KMS-11 (cell line): Measurements from ENCODE around the gene UBA7.

ENCODE experiments used
- H2AFZ ChIP-seq: fragments of 200-600 bp; sonication (generic); 2 replicates; pipeline ENCODE4 v1.6.1; 2016; ENCODE audit warnings: antibody characterized with exemption, mixed run types, low read depth
- H3K27ac ChIP-seq: fragments of 200-600 bp; sonication (generic); 2 replicates; pipeline ENCODE4 v1.6.1; 2016; ENCODE audit warnings: mild to moderate bottlenecking, mixed run types
- H3K27me3 ChIP-seq: fragments of 200-600 bp; sonication (generic); 2 replicates; pipeline ENCODE4 v1.6.1; 2017; ENCODE audit warnings: mild to moderate bottlenecking, low read depth, mixed run types, moderate library complexity; ENCODE audit not compliant: insufficient read depth
- H3K36me3 ChIP-seq: fragments of 200-600 bp; sonication (generic); 2 replicates; pipeline ENCODE4 v1.6.1; 2017; ENCODE audit warnings: mild to moderate bottlenecking, mixed run types; ENCODE audit not compliant: insufficient read depth
- H3K4me1 ChIP-seq: fragments of 200-600 bp; sonication (generic); 2 replicates; pipeline ENCODE4 v1.6.1; 2016; ENCODE audit warnings: mild to moderate bottlenecking, low read depth, mixed run types; ENCODE audit not compliant: poor library complexity, severe bottlenecking
- H3K4me2 ChIP-seq: fragments of 200-600 bp; sonication (generic); 2 replicates; pipeline ENCODE4 v1.7.0; 2016; ENCODE audit warnings: mild to moderate bottlenecking, mixed run types
- H3K4me3 ChIP-seq: fragments of 200-600 bp; sonication (generic); IDR thresholded peaks from 2 replicates; pipeline ENCODE4 v1.6.1; 2017; ENCODE audit warnings: low read depth, low read length, mixed read lengths; ENCODE audit not compliant: insufficient read depth
- H3K79me2 ChIP-seq: fragments of 200-600 bp; sonication (generic); 2 replicates; pipeline ENCODE4 v1.6.1; 2016; ENCODE audit warnings: low read depth, mixed run types; ENCODE audit not compliant: insufficient read depth
- H3K9ac ChIP-seq: fragments of 200-600 bp; sonication (generic); 2 replicates; pipeline ENCODE4 v1.6.1; 2016; ENCODE audit warnings: mild to moderate bottlenecking, mixed run types
- H4K20me1 ChIP-seq: fragments of 200-600 bp; sonication (generic); 2 replicates; pipeline ENCODE4 v1.6.1; 2016; ENCODE audit warnings: mild to moderate bottlenecking, mixed run types; ENCODE audit not compliant: insufficient read depth
- TF ChIP-seq, protein P1 (sequence below): fragments of 200-600 bp; sonication (generic); conservative IDR thresholded peaks from 2 replicates; pipeline ENCODE4 v1.6.1; 2017; ENCODE audit warnings: low read depth, mild to moderate bottlenecking, antibody characterized with exemption, low read length, moderate library complexity, mixed read lengths

The UBA7 gene

DNA sequence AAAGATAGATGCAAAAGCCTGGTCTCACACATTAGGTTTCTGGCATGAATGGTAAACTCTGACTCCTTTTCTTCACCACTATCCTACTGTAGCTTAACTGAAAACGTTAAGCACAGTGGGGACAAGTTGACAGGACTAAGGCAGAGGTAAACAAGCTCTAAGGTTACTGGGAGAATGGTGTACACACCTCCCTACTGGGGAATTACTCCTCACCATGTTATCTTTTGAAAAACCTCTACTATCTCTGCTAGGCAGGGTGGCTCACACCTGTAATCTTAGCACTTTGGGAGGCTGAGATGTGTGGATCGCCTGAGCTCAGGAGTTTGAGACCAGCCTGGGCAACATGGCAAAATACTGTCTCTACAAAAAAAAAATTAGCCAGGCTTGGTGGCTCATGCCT lies 56.6 kb downstream of the UBA7 start:
- no peak overlapping the region for H2AFZ ChIP-seq
- no peak overlapping the region for H3K4me3 ChIP-seq
- H3K9ac ChIP-seq: no peak overlapping the region
- TF ChIP-seq, protein P1, sequence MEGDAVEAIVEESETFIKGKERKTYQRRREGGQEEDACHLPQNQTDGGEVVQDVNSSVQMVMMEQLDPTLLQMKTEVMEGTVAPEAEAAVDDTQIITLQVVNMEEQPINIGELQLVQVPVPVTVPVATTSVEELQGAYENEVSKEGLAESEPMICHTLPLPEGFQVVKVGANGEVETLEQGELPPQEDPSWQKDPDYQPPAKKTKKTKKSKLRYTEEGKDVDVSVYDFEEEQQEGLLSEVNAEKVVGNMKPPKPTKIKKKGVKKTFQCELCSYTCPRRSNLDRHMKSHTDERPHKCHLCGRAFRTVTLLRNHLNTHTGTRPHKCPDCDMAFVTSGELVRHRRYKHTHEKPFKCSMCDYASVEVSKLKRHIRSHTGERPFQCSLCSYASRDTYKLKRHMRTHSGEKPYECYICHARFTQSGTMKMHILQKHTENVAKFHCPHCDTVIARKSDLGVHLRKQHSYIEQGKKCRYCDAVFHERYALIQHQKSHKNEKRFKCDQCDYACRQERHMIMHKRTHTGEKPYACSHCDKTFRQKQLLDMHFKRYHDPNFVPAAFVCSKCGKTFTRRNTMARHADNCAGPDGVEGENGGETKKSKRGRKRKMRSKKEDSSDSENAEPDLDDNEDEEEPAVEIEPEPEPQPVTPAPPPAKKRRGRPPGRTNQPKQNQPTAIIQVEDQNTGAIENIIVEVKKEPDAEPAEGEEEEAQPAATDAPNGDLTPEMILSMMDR: no peak
- no peaks in the 10 kb centered on the region for H4K20me1 ChIP-seq
- H3K4me1 ChIP-seq: peaks cover 14% of the 10 kb centered on the region
- H3K27ac ChIP-seq: no peak overlapping the region
- peaks cover 11% of the 10 kb centered on the region; the same call in 1 of the 2 replicates for H3K79me2 ChIP-seq
- no peaks in the 10 kb centered on the region for H3K27me3 ChIP-seq
- no peaks in the 10 kb centered on the region for H3K36me3 ChIP-seq
- no peak overlapping the region for H3K4me2 ChIP-seq

DNA sequence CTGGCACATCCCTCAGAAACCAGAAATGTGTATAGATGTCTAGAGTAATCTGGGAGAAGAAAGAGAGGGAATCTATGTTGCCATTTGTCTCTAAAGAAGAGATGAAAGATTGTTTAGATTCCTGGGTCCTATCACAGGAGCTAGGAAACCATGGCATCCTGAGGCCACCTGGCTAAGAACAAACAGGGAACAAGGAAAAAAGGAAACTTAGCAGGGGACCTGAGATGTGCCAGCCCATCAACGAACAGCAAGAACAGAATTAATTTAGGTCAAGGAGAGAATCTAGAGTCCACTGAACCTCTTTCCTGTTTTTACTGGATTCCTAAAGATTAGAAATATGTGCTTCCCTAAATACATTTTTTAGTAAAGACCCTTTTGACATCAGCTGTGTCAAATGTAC lies 57.7 kb downstream of the UBA7 start:
- peaks cover 11% of the 10 kb centered on the region; the same call in 1 of the 2 replicates for H3K79me2 ChIP-seq
- peaks cover 14% of the 10 kb centered on the region for H3K4me1 ChIP-seq
- TF ChIP-seq, protein P1: no peak
- no peaks in the 10 kb centered on the region for H3K36me3 ChIP-seq
- no peak overlapping the region for H3K27ac ChIP-seq
- no peak overlapping the region for H2AFZ ChIP-seq
- H3K9ac ChIP-seq: no peak overlapping the region
- no peaks in the 10 kb centered on the region for H4K20me1 ChIP-seq
- H3K4me3 ChIP-seq: no peak overlapping the region
- H3K27me3 ChIP-seq: no peaks in the 10 kb centered on the region
- H3K4me2 ChIP-seq: no peak overlapping the region
